ENCODE data around the gene CGB3.

CGB3 gene

DNA sequence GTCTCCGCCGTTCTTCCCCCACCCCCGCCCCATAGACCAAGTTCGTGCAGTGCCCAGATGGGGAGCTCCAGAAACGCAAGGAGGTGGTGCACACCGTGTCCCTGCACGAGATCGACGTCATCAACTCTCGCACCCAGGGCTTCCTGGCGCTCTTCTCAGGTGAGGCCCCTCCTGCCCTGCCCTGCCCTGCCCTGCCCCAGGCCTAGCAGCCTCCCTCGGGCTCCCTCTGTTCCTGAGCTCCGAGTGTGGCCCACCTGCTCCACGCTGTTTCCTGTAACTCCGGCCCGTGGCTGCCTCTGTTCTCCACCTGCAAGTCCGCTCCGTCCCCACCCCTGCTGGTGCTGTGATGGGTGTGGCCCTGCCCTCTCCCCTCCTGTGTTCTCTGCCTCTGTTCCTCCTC, 13.7 kb downstream of the CGB3 start:
- TF ChIP-seq ZFX (IDR thresholded peaks at IDR 0.05; ENCODE audit: borderline replicate concordance) = no peak
- TF ChIP-seq, protein P1, sequence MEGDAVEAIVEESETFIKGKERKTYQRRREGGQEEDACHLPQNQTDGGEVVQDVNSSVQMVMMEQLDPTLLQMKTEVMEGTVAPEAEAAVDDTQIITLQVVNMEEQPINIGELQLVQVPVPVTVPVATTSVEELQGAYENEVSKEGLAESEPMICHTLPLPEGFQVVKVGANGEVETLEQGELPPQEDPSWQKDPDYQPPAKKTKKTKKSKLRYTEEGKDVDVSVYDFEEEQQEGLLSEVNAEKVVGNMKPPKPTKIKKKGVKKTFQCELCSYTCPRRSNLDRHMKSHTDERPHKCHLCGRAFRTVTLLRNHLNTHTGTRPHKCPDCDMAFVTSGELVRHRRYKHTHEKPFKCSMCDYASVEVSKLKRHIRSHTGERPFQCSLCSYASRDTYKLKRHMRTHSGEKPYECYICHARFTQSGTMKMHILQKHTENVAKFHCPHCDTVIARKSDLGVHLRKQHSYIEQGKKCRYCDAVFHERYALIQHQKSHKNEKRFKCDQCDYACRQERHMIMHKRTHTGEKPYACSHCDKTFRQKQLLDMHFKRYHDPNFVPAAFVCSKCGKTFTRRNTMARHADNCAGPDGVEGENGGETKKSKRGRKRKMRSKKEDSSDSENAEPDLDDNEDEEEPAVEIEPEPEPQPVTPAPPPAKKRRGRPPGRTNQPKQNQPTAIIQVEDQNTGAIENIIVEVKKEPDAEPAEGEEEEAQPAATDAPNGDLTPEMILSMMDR (IDR thresholded peaks at IDR 0.05) = no peak
- H3K27ac ChIP-seq = no peak overlapping the region

DNA sequence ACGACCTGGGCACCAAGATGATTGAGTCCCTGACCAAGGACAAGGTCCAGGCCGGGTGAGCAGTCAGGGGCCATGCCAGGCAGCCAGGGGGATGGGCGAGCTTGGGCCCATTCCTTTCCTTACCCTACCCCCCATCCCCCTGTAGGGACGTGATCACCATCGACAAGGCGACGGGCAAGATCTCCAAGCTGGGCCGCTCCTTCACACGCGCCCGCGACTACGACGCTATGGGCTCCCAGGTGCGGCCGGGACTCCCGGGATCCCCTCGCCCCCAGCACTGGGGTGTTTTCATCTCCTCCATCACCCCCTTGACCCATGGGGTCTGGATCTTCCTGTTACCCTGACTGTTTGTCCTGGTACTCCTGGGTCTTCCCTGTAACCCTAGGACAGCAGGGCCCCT, 14.3 kb downstream of the CGB3 start:
- TF ChIP-seq, protein P1 (IDR thresholded peaks at IDR 0.05) = no peak
- TF ChIP-seq ZFX (IDR thresholded peaks at IDR 0.05; ENCODE audit: borderline replicate concordance) = no peak
- no peak overlapping the region for H3K27ac ChIP-seq

DNA sequence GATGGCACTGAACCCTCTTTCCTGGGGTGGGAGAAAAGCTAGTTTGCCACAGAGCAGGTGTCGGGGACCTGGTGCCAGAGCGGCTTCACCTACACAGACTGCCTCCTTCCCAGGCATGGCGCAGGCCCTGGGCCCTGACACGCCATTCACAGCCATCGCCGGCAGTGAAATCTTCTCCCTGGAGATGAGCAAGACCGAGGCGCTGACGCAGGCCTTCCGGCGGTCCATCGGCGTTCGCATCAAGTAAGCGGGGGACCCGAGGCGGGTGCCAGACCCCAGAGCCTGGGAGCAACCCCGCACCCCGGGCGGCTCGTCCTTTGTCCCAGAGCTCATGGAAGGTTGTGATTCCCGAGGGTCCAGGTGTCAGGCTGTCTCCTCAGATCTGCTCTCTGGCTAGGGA, 17.2 kb downstream of the CGB3 start:
- TF ChIP-seq, protein P1 (IDR thresholded peaks at IDR 0.05) = no peak
- no peak for TF ChIP-seq ZFX (IDR thresholded peaks at IDR 0.05; ENCODE audit: borderline replicate concordance)

DNA sequence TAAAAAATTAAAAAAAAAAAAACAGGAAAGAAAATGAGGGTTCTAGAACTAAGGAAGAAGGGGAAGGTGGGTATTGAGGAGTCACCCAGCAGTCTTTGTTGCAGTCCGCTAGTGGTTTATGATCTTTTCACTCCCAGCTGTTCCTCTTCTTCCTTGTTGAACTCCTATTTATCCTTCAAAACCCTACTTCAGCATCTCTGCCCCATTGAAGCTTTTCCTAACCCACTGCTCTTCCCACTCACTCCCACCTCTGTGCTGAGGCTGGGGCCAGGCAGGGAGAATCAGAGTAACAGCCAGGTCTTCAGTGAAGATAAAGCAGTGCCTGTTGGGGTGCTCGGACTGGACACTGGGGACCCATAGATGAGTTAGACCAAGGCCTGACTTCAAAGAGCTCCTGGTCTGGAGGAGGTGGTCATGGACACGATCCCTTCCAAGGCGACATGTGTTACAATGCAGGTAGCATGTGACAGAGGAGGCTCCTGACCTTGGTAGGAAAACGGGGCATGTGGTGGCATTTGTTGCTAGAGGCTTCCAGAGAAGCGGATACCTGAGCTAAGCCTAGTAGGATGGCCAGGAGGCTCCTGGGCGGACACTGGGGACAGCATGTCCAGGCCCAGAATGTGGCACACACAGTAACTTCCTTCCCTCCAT, 19.0 kb downstream of the CGB3 start:
- H3K27ac ChIP-seq = no peak overlapping the region
- TF ChIP-seq ZFX (IDR thresholded peaks at IDR 0.05; ENCODE audit: borderline replicate concordance) = no peak
- TF ChIP-seq, protein P1 (IDR thresholded peaks at IDR 0.05) = no peak

More for the DNA sequence above, 17.2 kb downstream of the CGB3 start:
- H3K27ac ChIP-seq = no peak overlapping the region

DNA sequence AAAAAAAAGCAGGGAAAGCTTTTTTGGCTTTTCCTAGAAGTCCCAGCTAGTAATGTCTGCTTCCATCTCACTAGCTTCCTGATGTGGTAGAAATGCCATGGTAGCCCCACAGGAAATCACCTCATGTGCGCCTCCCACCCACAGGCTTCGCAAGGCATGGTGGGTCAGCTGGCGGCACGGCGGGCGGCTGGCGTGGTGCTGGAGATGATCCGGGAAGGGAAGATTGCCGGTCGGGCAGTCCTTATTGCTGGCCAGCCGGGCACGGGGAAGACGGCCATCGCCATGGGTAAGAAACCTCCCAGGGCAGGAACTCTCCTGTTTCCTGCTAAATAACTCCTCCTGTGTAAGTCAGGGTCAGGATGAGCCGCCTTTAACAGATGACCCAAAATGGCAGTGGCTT, 20.0 kb downstream of the CGB3 start:
- TF ChIP-seq, protein P1 (IDR thresholded peaks at IDR 0.05) = no peak
- no peak for TF ChIP-seq ZFX (IDR thresholded peaks at IDR 0.05; ENCODE audit: borderline replicate concordance)
- no peak overlapping the region for H3K27ac ChIP-seq

DNA sequence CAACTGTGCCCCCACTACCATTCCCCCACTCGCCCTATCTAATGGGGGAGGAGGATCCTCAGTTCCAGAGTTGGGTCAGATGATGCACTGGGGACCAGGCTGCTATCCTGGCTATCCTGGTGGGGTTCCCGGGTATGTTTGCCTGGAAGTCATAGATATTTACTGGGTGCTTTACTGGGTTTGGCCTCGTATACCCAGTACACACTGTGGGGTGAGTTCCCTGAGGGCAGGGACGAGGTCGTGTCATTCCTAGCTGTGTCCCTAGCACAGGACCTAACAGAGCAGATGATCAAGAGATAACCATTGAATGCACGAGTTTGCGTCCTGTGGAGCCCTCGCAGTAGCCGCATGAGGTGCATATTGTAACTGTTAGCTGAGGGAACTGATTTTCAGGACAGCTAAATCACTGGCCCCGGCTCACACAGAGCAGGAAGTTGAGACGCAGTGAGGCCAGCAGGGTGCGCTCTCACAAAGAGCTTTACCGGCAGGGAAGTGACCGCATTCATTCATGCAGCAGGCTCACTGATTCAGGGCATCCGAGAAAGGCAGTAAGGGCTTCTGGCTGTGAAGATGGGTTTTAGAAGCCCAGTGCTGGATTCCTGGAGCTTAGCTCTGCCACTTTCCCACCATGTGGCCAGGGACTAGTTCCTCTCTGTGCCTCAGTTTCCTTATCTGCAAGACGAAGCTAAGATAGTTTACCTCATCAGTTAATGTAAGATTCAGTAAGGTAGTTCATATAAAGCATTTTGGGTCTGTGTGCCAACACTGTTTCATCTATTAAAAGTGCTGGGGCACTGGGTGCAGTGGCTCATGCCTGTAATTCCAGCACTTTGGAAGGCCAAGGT, 24.4 kb downstream of the CGB3 start:
- H3K27ac ChIP-seq = no peak overlapping the region
- no peak for TF ChIP-seq ZFX (IDR thresholded peaks at IDR 0.05; ENCODE audit: borderline replicate concordance)
- TF ChIP-seq, protein P1 (IDR thresholded peaks at IDR 0.05) = peak; percentile 87

DNA sequence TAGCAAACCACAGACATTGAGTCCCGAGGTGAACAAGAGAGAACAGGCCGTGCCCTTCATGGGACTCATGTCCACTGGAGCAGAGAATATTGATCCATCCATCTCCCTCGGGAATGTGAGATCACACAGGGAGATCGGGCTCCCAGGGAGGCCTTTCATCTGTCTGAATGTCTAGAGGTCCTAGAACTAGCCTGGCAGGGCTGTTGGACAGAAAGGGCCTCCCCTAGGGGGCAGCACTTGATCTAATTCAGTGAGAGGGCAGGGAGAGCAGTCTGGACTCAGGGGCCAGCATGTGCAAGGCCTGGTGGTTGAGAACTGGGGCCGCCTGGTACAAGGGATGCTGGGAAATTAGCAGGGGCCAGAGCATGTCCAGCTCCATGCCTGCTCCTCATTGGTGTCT, 26.2 kb downstream of the CGB3 start:
- no peak overlapping the region for H3K27ac ChIP-seq
- TF ChIP-seq, protein P1 (IDR thresholded peaks at IDR 0.05) = peak; percentile 79
- TF ChIP-seq ZFX (IDR thresholded peaks at IDR 0.05; ENCODE audit: borderline replicate concordance) = no peak
